HG03354 (cell line): Measurements from ENCODE around the gene KDM3A.

ENCODE experiments used
- ATAC-seq: cut with Tn5 transposase; IDR thresholded peaks from one replicate; pipeline ENCODE4 v1.9.1; 2021; ENCODE audit warnings: mild to moderate bottlenecking; ENCODE audit not compliant: unreplicated experiment, poor library complexity, severe bottlenecking

Gene KDM3A, protein sequence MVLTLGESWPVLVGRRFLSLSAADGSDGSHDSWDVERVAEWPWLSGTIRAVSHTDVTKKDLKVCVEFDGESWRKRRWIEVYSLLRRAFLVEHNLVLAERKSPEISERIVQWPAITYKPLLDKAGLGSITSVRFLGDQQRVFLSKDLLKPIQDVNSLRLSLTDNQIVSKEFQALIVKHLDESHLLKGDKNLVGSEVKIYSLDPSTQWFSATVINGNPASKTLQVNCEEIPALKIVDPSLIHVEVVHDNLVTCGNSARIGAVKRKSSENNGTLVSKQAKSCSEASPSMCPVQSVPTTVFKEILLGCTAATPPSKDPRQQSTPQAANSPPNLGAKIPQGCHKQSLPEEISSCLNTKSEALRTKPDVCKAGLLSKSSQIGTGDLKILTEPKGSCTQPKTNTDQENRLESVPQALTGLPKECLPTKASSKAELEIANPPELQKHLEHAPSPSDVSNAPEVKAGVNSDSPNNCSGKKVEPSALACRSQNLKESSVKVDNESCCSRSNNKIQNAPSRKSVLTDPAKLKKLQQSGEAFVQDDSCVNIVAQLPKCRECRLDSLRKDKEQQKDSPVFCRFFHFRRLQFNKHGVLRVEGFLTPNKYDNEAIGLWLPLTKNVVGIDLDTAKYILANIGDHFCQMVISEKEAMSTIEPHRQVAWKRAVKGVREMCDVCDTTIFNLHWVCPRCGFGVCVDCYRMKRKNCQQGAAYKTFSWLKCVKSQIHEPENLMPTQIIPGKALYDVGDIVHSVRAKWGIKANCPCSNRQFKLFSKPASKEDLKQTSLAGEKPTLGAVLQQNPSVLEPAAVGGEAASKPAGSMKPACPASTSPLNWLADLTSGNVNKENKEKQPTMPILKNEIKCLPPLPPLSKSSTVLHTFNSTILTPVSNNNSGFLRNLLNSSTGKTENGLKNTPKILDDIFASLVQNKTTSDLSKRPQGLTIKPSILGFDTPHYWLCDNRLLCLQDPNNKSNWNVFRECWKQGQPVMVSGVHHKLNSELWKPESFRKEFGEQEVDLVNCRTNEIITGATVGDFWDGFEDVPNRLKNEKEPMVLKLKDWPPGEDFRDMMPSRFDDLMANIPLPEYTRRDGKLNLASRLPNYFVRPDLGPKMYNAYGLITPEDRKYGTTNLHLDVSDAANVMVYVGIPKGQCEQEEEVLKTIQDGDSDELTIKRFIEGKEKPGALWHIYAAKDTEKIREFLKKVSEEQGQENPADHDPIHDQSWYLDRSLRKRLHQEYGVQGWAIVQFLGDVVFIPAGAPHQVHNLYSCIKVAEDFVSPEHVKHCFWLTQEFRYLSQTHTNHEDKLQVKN (N-terminal part only)

DNA sequence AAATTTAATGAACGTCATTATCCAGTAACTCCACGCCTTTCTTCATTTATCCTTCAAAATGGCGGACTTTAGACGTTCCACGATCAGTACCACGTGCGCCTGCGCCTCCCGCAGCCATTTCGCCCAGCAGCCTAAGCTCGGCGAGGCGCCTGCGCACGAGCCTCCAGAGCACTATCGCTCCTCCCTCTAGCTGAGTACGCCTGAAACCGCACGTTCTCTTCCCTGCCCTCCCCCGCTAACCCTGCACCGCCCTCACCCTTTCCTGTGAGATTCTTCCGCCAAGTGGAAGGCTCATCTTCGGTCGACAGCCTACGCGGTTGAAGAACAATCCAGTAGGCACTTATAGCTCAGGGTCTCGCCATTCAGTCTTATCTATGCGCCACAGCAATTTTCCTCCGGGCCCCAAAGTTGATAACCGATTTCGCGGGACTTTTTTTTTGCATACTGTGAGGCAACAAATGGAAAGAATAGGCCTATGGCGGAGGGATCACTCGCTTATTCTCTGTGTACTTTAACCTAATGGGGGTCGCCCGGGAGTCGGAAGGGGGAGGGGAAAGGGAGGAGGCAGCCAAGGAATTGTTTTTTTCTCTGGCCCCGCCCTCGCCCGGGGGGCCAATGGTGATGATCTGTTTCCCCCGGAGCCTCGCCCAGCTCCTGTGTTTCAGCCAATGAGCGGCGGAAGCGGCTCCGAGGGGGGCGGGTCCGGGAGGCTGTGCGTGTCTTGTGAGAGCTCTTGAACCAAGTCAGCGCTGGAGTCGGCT is at the start of gene KDM3A:
Gene KDM3A, plus strand, starts transcription at position 741 of the 761 bp plus-strand sequence. CDS start 677 bp downstream, outside the sequence.
- ATAC-seq, result peak; percentile 84

DNA sequence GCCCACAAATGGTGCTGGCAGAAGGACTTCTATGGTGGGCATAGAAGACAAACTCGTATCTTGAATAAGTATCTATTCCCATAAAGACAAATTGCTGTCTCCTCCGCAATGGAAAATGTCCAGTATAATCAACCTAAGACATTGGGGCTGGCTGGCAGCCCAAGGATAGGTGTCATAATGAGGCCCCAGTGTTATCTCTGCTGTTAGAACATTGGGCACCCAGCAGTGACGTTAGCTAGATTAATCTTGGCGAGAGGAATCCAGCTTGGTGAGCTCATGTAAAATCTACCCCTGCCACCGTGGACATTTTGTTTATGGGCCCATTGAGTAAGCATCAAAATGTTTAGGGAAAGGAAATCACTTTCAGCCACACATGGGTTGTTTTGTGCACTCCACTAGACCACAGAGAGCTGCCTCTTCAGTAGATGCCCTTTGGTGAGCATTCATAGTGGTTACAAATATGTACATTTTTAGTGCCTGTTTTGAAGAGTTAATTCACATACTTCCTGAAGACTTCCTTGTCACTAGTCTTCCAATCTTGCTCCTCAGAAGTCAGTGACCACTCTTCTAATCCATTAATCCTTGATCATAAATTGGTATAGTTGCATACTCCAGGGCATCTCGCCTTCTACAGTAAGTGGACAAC is 48.2 kb upstream of the KDM3A start:
- ATAC-seq, result no peak

DNA sequence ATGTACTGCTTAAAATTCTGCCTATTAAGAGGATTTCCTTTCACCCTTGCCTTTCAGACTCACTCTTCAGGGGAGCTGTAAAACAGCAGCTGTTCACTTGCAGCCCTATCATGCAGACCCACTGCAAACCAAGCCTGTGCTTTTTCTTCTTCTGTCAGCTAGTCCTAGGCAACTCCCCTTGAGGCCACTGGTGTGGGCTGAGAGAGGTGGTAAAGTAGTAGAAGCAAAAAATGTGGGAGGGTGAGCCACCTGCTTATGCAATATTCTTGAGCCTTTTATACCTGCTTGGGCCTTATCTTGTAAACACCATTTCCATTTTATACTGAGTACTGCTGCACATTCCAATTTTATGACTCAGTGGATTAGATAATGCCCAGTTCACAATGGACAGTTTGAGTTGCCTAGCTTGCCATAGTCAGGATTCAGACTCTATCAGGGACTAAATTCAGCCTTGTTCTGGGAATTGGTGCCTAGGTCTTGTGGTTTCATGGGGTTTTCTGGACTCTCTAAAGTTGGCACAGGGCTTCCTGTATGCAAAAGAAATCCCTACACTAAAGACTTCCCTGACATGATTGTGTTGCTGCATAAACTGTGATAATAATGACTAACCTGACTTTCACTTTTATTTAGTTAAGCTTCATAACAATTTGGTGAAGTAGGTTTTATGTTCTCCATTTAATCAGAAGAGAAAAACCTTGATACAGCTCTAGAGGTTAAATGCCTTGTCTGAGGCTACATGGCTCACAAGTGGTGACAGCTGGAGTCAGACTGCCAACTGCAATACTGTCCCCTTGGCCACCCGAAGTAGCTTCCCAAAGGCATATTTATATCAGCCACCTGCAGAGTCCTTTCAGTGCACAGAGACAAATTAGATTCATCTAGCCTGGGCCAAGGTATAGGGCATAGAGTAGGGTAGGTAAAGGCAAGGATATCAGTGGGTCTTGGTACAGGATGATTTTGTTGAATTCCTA is 47.4 kb upstream of the KDM3A start:
- no peak for ATAC-seq

DNA sequence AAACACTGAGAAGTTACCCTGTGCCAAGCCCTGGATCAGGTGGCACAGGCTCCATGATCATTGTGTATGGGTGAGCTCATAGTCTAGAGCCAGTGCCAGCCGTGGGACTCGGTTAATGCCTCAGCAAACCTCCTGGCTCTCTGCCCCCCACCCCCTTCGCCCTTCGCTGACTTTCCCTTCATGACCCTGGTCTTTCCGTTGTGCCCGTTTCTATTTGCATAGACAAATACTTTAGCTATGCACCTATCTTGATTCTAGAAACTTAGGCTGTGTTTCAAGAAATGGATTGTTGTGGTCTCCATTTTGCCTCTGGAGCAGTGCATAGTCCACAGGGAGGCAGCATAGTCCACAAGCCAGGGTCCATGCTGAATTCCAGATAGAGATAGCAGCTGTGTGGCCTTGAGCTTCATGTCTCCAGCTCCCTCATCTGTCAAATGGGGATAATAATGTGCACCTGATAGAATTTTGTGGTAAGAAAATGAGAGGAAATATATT is 44.8 kb upstream of the KDM3A start:
- no peak for ATAC-seq

DNA sequence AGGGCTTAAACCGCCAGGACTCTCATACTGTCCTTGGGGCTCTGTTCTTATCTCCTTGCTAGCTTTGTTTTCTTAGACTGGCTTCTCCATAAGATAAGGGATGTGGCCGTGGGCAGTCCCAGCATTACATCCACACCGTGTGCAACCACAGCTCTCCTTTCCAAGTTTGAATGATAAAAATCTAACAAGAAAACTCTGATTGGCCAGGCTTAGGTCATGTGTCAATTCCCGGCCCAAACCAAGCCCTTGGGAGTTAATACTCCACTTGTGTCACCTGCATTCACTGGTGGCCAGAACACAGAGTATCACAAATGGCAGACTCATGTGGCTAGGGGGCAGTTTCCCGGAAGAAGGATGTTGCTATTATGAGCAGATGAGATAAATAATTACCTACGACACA is 43.2 kb upstream of the KDM3A start:
- peak; percentile 74 for ATAC-seq

DNA sequence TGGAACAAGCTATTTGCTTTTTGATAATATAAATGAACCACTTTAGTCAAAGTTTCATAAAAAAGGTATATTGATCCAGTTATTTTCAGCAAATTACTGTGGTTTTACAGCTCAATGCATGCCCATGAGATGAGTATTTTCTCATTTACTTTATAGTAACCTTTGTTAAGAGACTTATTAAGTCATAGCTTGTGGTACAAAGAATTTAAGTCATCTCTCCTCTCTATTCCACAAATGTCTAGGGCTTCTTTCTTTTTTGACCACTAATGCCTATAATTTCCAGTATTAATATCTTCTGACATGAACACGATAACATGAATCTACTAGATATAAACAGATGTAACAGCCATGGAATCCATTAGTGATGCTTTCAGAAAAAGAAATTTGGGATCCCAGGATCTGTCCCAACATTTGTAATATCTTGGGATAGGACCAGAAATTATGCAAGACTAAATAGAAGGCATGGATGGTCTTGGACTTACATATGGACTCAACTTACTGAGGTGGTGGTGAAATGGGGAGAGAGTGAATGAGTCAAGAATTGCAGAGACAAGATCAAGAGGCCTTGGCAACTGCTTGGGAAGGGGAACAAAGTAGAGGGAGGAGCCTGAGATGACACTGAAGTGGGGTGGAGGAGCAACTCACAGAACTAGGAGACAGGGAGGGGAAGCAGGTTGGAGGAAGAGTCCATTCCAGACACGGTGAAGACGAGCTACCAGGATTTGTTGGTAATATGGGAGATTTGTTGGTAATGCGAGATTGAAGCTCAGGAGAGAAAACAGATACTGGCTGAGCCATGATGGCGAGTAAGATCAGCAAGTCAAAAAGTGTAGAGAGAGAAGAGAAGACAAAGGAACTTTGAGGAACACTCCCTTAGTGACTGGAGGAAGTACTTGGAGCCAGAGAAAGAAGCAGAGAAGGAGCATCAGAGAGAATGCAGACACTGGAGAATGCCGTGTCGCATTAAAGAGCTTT is 42.4 kb upstream of the KDM3A start:
- ATAC-seq, result no peak

DNA sequence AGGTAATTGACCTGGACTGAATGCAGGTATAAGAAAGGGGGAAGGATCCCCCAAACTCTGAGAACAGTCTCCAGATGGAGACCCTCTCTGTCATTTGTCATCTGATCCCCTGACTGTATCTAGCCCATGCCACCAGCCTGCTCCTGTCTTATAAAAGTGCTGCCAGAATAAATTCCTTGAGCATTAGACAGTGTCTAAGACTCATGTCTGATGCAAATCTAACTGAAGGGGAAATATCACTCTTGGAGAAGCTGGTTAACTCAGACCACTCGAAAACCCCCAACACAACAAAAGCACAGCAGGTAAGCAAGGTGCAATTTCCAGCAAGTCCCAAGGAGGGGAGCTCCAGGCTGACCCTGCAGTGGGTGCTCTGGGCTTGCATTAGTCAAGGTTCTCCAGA is 40.9 kb upstream of the KDM3A start:
- no peak for ATAC-seq

DNA sequence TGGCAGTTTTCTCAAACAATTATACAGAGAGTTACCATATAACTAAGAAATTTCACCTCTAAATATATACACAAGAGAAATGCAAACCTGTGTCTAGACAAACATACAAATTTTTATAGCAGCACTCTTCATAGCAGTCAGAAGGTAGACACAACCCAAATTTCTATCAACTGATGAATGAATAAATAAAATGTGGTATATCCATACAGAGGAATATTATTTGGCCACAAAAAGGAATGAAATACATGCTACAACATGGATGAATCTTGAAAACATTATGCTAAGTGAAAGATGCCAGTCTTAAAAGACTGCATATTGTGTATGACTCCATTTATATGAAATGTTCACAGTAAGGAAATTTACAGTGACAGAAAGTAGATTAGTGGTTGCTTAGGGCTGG is 30.6 kb upstream of the KDM3A start:
- no peak for ATAC-seq

DNA sequence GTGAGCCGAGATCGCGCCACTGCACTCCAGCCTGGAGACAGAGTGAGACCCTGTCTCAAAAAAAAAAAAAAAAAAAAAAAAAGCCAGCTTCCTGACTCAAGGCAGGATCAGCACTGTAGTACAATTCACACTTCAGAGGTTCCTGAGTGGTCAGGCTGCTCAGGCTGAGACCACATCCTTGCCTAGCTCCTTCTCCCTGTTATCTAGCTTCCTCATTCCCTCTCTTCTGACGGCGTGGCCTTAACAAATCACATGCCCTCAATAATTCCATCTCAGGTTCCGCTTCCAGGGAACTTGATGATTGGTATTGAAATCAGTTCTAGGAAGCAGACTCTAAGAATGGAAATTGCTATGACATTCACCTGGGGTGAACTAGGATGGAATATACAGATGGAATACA is 29.8 kb upstream of the KDM3A start:
- ATAC-seq, result no peak

DNA sequence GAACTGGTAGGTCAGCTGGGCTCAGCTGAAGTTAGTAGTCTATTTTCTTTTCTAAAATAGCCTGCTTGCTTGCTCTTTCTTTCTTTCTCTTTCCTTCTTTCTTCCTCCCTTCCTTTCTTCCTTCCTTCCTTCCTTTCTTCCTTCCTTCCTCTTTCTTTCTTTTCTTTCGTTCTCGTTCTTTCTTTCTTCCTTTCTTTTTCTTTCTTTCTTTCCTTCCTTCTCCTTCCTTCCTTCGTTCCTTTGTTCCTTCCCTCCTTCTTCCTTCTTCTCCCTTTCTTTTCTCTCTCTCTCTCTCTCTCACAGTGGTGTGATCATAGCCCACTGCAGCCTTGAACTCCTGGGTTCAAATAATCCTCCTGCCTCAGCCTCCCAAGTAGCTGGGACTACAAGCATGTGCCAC is 29.2 kb upstream of the KDM3A start:
- ATAC-seq, result no peak

DNA sequence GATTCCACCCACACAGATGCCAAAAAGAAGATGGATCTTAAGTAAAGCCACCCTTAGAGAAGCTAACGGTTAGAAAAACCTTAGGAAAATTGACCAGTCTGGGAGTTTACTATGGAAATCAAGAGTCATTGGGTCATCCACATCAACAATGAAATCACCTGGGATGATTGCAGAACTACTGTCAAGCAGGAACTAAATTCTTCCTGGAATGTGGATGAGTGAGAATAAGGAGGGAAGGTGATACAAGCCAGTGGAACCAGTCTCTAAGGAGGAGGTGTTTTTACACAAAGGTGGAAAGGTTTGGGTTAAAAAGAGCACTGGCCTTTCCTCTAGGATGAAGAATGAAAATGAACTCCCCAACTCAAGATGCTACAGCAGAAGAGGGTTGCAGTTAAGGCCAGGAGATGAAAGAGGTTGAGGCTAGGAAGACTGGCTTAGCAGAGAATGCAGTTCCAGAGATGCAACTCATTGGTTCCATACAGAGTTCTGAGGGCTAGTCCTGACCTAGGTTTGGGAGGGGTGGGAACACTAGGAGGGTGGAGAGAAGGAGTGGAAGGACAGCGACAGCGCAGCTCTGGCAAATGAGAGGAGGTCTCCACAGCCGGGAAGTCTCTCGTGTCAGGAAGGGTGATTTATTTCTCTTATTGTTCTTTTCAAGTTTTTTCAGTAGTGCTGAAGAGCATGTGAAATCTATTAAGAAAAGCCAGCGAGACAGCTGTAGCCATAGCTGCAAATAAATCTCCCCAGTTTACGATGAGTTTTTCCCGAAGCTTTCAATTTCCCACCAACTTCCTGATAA is 27.7 kb upstream of the KDM3A start:
- no peak for ATAC-seq

DNA sequence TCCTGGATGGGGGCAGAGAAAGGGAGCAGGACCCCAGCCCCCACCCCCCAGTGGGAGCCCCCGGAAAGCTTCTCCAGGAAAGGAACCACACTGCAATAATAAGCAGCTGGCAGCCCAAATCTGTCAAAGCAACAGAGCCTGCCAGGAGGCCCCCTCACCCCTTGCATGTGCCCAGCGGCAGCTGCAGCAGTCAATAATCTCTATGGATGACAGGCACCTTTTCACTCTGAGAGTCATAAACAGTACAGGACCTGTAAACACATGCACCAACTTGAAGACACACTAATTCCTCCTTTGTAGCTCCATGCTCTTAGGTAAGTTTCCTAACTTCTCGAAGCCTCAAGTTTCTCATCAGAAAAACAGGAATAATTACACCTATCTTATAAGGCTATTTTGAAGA is 26.2 kb upstream of the KDM3A start:
- ATAC-seq, result no peak

DNA sequence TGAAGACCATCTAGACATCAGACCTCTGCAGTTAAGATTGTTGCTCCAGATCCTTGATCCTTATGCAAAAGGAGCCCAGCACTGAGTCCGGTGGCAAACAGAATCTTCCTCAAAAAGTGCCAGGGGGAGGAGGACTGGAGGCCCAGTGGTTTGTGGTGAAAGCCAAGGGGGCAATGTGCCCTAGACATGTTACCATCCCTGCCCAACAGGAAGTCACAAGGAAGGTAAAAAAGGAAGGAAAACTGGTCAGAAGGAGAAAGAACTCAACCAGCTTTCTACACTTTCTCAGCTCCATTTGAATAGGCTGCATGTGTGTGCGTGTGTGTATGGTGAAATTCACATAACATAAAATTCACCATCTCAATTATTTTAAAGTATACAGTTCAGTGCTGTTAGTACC is 25.0 kb upstream of the KDM3A start:
- ATAC-seq, result no peak

DNA sequence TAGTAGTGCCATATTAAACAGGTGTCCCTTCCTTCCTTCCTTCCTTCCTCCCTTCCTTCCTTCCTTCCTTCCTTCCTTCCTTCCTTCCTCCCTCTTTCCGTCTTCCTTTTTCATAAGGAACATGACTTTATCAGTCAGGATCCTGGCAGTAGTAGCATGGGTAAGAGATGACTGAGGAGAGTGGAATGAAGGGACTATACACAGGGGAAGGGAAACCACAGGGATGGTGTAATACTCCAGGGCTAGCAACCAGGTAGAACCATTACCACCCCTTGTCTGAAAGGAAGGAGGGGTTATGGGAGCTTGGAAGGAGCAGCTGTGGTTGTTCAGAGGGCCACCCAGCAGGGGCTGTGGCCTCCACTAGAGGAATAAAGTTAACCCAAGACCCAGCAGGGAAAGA is 23.2 kb upstream of the KDM3A start:
- ATAC-seq, result no peak

DNA sequence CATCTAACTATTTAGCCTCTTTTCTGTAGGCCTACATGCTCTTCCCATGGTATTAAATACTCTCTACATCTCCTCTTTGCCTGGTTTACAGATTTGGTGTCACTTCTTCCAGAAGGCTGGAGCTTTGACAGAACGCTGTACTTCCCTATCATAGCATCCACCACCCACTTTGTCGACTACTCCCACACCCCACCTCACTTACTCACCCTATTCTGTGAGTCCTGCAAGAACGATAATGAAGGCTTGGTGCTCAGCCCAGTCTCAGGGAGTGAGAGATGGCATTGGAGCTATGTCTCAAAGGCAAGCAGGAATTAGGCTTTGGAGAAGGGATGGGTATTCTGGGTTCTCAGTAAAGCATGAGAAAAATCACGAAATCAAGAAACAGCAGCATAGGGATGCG is 20.3 kb upstream of the KDM3A start:
- ATAC-seq, result no peak

DNA sequence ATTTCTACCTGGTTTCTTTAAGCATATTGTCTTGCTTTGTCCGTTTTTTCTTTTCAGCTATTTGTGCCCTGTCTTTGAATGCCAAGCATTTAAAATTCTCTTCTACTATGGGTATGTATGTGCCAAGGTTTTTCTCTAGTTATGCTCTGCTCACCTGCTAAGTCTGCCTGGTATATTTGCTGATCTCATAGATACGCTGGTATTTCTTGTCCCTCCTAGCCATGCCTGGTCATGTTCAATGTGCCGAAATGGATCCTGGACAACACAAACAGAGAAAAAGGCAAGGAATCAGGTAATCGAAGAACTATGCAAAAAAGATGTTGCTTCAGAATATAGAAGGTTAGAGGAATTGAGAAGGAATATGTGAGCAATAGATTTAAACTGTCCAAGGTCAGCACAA is 14.9 kb upstream of the KDM3A start:
- no peak for ATAC-seq
